ENCODE data around the gene FOXN3. TPM values are rescaled to one million over a fixed set of nuclear protein-coding genes. Genes with fewer than 3 reads are reported as not detected.

Gene FOXN3
- polyA plus RNA-seq, 3 donors: 38.7 to 57.4 (median 42.0) TPM

DNA sequence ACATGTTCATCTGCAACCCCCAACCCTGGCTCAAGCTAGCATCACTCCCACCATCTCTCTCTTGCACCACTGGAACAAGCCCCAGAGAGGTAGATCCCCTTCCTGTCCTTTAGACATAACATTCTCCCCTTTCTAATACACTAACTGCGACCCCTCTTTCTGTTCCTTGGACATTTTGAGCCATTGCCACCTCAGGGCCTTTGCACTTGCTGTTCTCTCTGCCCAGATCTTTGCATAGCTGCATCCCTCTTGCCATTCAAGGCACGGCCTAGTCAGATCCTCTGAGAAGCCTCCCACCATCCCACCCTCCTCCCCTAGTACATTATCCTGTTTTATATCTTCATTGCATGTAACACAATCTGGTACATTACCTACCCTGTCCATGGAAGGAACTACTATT lies 16.5 kb downstream of the FOXN3 start:
- no peak overlapping the region for H3K27ac ChIP-seq (ENCODE audit: low read depth in 1 of 2, low read length in 2 of 2)
- peaks cover 99% of the 10 kb centered on the region for H4K20me1 ChIP-seq (ENCODE audit: insufficient read depth, low read length)
- WGBS (ENCODE audit: insufficient coverage): 100% methylated on average over 2 of the region's 2 CpGs
- H3K27me3 ChIP-seq (ENCODE audit: control insufficient read depth in 2 of 2, insufficient read depth in 2 of 2, low read length in 2 of 2): no peaks in the 10 kb centered on the region
- H3K9me3 ChIP-seq (replicated peaks in 1 of 2; ENCODE audit: control insufficient read depth in 1 of 2, insufficient read depth in 1 of 2, low read length in 2 of 2): no peaks in the 10 kb centered on the region
- no peak overlapping the region for H2AFZ ChIP-seq (ENCODE audit: insufficient read depth, low read depth, low read length, poor library complexity, severe bottlenecking)
- H3K4me2 ChIP-seq (replicated peaks; ENCODE audit: extremely low read depth, low read length, poor library complexity, severe bottlenecking): no peak overlapping the region
- peaks cover 99% of the 10 kb centered on the region for H3K79me2 ChIP-seq (ENCODE audit: insufficient read depth, low read length)
- DNase-seq: no peak
- peaks cover 0 to 2% (median 0%) of the 10 kb centered on the region in 7 donors for H3K9me3 Mint-ChIP-seq
- H3K4me3 Mint-ChIP-seq: no peak overlapping the region
- H3K4me3 ChIP-seq (replicated peaks in 1 of 3; ENCODE audit: low read depth in 2 of 3, low read length in 3 of 3): no peak overlapping the region
- peak overlapping the region in 6 of 7 donors; percentile 19 to 88 (median 63) for H3K27ac Mint-ChIP-seq
- H3K36me3 ChIP-seq (replicated peaks in 1 of 2; ENCODE audit: control insufficient read depth in 1 of 2, insufficient read depth in 2 of 2, low read length in 2 of 2): peaks cover 8 to 59% of the 10 kb centered on the region in 2 donors
- H3K27me3 Mint-ChIP-seq (ENCODE audit: low read depth in 3 of 3): no peaks in the 10 kb centered on the region
- intact Hi-C loops (cut with micrococcal nuclease): no loop called here
- H3K9ac ChIP-seq (ENCODE audit: insufficient read depth, low read length, poor library complexity, severe bottlenecking): no peak overlapping the region
- H3K4me1 Mint-ChIP-seq: peaks cover 46% of the 10 kb centered on the region
- H3K4me1 ChIP-seq (ENCODE audit: control insufficient read depth in 1 of 2, insufficient read depth in 2 of 2, low read length in 2 of 2): peaks cover 8 to 10% of the 10 kb centered on the region in 2 donors
- peaks cover 46 to 63% of the 10 kb centered on the region in 2 donors for H3K36me3 Mint-ChIP-seq
- TF ChIP-seq, protein P1, sequence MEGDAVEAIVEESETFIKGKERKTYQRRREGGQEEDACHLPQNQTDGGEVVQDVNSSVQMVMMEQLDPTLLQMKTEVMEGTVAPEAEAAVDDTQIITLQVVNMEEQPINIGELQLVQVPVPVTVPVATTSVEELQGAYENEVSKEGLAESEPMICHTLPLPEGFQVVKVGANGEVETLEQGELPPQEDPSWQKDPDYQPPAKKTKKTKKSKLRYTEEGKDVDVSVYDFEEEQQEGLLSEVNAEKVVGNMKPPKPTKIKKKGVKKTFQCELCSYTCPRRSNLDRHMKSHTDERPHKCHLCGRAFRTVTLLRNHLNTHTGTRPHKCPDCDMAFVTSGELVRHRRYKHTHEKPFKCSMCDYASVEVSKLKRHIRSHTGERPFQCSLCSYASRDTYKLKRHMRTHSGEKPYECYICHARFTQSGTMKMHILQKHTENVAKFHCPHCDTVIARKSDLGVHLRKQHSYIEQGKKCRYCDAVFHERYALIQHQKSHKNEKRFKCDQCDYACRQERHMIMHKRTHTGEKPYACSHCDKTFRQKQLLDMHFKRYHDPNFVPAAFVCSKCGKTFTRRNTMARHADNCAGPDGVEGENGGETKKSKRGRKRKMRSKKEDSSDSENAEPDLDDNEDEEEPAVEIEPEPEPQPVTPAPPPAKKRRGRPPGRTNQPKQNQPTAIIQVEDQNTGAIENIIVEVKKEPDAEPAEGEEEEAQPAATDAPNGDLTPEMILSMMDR (IDR thresholded peaks at IDR 0.05): no peak

DNA sequence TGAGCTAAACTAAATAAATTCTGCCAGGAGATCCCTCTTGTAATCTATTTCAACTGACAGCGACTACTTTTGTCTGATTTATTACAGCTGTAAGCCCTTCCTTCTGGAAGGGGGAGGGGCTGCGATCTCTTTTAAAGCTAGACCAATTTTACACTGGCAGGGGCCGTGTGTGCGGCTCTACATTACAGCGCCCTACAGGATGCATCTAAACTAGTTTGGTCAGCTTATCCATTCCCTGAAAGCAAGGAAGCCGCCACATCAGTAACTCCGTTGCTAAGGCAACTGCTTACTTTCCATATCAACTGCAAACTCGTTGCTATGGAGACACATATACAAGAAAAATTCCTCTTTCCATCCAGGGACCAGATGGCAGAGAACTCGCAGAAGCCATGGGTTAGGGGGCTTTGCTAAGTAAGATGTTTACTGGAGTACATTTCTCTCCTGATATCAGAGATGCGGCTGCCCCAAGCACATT lies 17.4 kb downstream of the FOXN3 start:
- Histone ChIP-seq H3K9me3 (replicated peaks in 1 of 2; ENCODE audit: control insufficient read depth in 1 of 2, insufficient read depth in 1 of 2, low read length in 2 of 2) (no peaks in the 10 kb centered on the region), H3K9ac (ENCODE audit: insufficient read depth, low read length, poor library complexity, severe bottlenecking) (no peak overlapping the region), H3K4me3 (replicated peaks in 1 of 3; ENCODE audit: low read depth in 2 of 3, low read length in 3 of 3) (no peak overlapping the region), H3K27me3 (ENCODE audit: control insufficient read depth in 2 of 2, insufficient read depth in 2 of 2, low read length in 2 of 2) (no peaks in the 10 kb centered on the region), H2AFZ (ENCODE audit: insufficient read depth, low read depth, low read length, poor library complexity, severe bottlenecking) (no peak overlapping the region), H4K20me1 (ENCODE audit: insufficient read depth, low read length) (peaks cover 99% of the 10 kb centered on the region), H3K79me2 (ENCODE audit: insufficient read depth, low read length) (peaks cover 99% of the 10 kb centered on the region), H3K27ac (ENCODE audit: low read depth in 1 of 2, low read length in 2 of 2) (peak overlapping the region in 1 of 2 donors; percentile 60), H3K36me3 (replicated peaks in 1 of 2; ENCODE audit: control insufficient read depth in 1 of 2, insufficient read depth in 2 of 2, low read length in 2 of 2) (peaks cover 5 to 50% of the 10 kb centered on the region in 2 donors), H3K4me2 (replicated peaks; ENCODE audit: extremely low read depth, low read length, poor library complexity, severe bottlenecking) (no peak overlapping the region), H3K4me1 (ENCODE audit: control insufficient read depth in 1 of 2, insufficient read depth in 2 of 2, low read length in 2 of 2) (peaks cover 16 to 17% of the 10 kb centered on the region in 2 donors)
- H3K27ac Mint-ChIP-seq: peak overlapping the region in 3 of 7 donors; percentile 38 to 68 (median 59)
- 67% methylated on average over 6 of the region's 10 CpGs for WGBS (ENCODE audit: insufficient coverage)
- peak in 1 of 3 donors; percentile 34 for DNase-seq
- intact Hi-C loops (cut with micrococcal nuclease): no loop called here
- peaks cover 37 to 54% of the 10 kb centered on the region in 2 donors for H3K36me3 Mint-ChIP-seq
- peaks cover 55% of the 10 kb centered on the region for H3K4me1 Mint-ChIP-seq
- TF ChIP-seq, protein P1 (IDR thresholded peaks at IDR 0.05): no peak
- H3K4me3 Mint-ChIP-seq: no peak overlapping the region
- peaks cover 0 to 2% (median 0%) of the 10 kb centered on the region in 7 donors for H3K9me3 Mint-ChIP-seq
- no peaks in the 10 kb centered on the region for H3K27me3 Mint-ChIP-seq (ENCODE audit: low read depth in 3 of 3)

All from CD14-positive monocyte (primary cell).